Ovary (tissue), 3 donors: ENCODE results near the gene METTL16.

ENCODE experiments used
- CTCF ChIP-seq, 3 donors: fragments of 450-650 bp in 2 of 3; fragments of 200-600 bp in 1 of 3; IDR thresholded peaks; one replicate each; pipeline versions ENCODE4 v1.5.1 to v1.8.0; 2016 to 2022; ENCODE audit warnings: antibody characterized with exemption in 3 of 3, mild to moderate bottlenecking in 1 of 3
- POLR2A ChIP-seq: fragments of 450-650 bp; IDR thresholded peaks from one replicate; pipeline ENCODE4 v1.6.1; 2017; ENCODE audit warnings: antibody characterized with exemption, mild to moderate bottlenecking, moderate library complexity
- donor health status: DM: no; HTN: no; CAD: no.

GRCh38 chr17:2532146-2532720, 20.5 kb upstream of the METTL16 start:
- TF ChIP-seq CTCF (IDR thresholded peaks at IDR 0.05): no peak
- no peak for TF ChIP-seq POLR2A
